Upper lobe of left lung (tissue), 6 donors: Measurements from ENCODE around the gene ENAM. TPM values are rescaled to one million over a fixed set of nuclear protein-coding genes. Genes with fewer than 3 reads are reported as not detected.
A peak's percentile ranks its signal among the peaks of the same experiment; 100 is the strongest.

Source experiments
- ATAC-seq, 2 donors: fragments of 200-7000 bp; cut with Tn5 transposase; one replicate each; pipeline ENCODE4 v1.9.1; 2022; ENCODE audit warnings: mild to moderate bottlenecking in 2 of 2, moderate library complexity in 2 of 2; ENCODE audit not compliant: low FRiP score in 2 of 2
- DNase-seq, 2 donors: peaks; one replicate each; pipeline ENCODE4 v3.0.0-alpha.2; 2019 to 2020
- H3K27ac ChIP-seq, 4 donors: fragments of 200-600 bp; sonication (generic); one replicate each; pipeline ENCODE4 v1.5.1; 2016 to 2019
- H3K27me3 ChIP-seq, 4 donors: fragments of 200-600 bp; sonication (generic); one replicate each; pipeline ENCODE4 v1.5.1; 2017 to 2019
- H3K36me3 ChIP-seq, 4 donors: fragments of 200-600 bp; sonication (generic); one replicate each; pipeline ENCODE4 v1.5.1; 2016 to 2019
- H3K4me1 ChIP-seq, 4 donors: fragments of 200-600 bp; sonication (generic); one replicate each; pipeline ENCODE4 v1.5.1; 2018 to 2019
- H3K4me3 ChIP-seq, 4 donors: fragments of 200-600 bp; sonication (generic); one replicate each; pipeline ENCODE4 v1.5.1; 2017 to 2019; ENCODE audit warnings: mild to moderate bottlenecking in 2 of 4, moderate library complexity in 1 of 4
- H3K9me3 ChIP-seq, 4 donors: fragments of 200-600 bp; sonication (generic); one replicate each; pipeline ENCODE4 v1.5.1; 2018 to 2019
- EP300 ChIP-seq, 4 donors: sonication (generic); formaldehyde crosslinking; IDR thresholded peaks; one replicate each; pipeline ENCODE4 v1.5.1; 2017; ENCODE audit warnings: antibody characterized with exemption in 4 of 4, control low read depth in 2 of 4
- POLR2A ChIP-seq, 4 donors: fragments of 450-650 bp; IDR thresholded peaks; one replicate each; pipeline ENCODE4 v1.5.1; 2016 to 2017; ENCODE audit warnings: antibody characterized with exemption in 4 of 4, mild to moderate bottlenecking in 2 of 4
- POLR2AphosphoS5 ChIP-seq, 2 donors: sonication (generic); formaldehyde crosslinking; IDR thresholded peaks; one replicate each; pipeline ENCODE4 v1.5.1; 2017; ENCODE audit warnings: antibody characterized with exemption in 2 of 2
- WGBS, 2 donors: methylation state at CpG; one replicate each; pipeline ENCODE4 v1.1.5; 2017 to 2018; 5-methylcytosine and 5-hydroxymethylcytosine counted together
- total RNA-seq, 6 donors: library from RNA; depleted of rRNA in 4 of 6; stranded (reverse); fragments of >200 nt in 4 of 6; gene quantifications; one replicate each; pipeline versions ENCODE4 v1.1.0 to v1.2.1, GENCODE V29; 2016 to 2021
- TF ChIP-seq, protein P1 (sequence below), 6 experiments: fragments of 450-650 bp in 4 of 6; fragments of 200-600 bp in 2 of 6; sonication (generic) in 2 of 6; IDR thresholded peaks; one replicate each; pipeline ENCODE4 v1.5.1; 2016 to 2019; ENCODE audit warnings: antibody characterized with exemption in 6 of 6
- donor health status: DM: no; HTN: no; CAD: no; lungs with moderate emphysema.
- donor health status: DM: no; HTN: yes; CAD: no; lungs with severe emphysema.

ENAM gene
- total RNA-seq, 6 donors from 2014 or later, result 0.17 to 0.26 TPM; not detected in 4

DNA sequence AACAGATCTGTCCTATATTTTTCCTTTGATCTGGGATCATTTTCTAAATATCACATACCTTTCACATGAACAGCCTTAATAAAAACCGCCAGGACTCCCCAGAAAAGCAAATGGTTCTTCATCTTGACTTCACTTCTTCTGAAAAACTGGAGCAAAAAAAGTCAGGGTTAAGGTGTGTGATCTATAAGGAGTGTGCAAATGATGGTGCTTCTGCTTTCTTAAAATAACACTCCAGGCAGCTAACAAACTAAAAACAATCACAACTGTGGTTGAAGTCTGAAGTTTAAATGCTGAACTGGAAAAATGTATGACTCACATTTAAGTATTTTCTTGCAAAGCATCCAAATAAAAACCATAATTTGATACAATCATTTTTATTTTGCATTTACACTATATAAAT lies 37.8 kb downstream of the ENAM start, which contains the start of gene JCHAIN:
TSS of gene JCHAIN (minus strand) at position 140 of the 400 bp plus-strand sequence. CDS start at position 122, 18 bp downstream.
- WGBS, 2 donors, result 43 to 79% methylated on average over 1 of the region's 1 CpG
- Histone ChIP-seq H3K4me1 (no peaks in the 10 kb centered on the region), H3K27ac (peak within 1 kb of the TSS in 1 of 4 donors; percentile 27), H3K36me3 (no peaks in the 10 kb centered on the region), H3K9me3 (no peaks in the 10 kb centered on the region), H3K4me3 (no peak within 1 kb of the TSS), H3K27me3 (no peaks in the 10 kb centered on the region)
- DNase-seq (no peak), ATAC-seq (no peak)
- TF ChIP-seq POLR2AphosphoS5 (IDR thresholded peaks at IDR 0.05), result no peak
- TF ChIP-seq, protein P1, sequence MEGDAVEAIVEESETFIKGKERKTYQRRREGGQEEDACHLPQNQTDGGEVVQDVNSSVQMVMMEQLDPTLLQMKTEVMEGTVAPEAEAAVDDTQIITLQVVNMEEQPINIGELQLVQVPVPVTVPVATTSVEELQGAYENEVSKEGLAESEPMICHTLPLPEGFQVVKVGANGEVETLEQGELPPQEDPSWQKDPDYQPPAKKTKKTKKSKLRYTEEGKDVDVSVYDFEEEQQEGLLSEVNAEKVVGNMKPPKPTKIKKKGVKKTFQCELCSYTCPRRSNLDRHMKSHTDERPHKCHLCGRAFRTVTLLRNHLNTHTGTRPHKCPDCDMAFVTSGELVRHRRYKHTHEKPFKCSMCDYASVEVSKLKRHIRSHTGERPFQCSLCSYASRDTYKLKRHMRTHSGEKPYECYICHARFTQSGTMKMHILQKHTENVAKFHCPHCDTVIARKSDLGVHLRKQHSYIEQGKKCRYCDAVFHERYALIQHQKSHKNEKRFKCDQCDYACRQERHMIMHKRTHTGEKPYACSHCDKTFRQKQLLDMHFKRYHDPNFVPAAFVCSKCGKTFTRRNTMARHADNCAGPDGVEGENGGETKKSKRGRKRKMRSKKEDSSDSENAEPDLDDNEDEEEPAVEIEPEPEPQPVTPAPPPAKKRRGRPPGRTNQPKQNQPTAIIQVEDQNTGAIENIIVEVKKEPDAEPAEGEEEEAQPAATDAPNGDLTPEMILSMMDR (IDR thresholded peaks at IDR 0.05), result no peak
- TF ChIP-seq EP300 (IDR thresholded peaks at IDR 0.05), result no peak
- no peak for TF ChIP-seq POLR2A (IDR thresholded peaks at IDR 0.05)

- no peaks in the 10 kb centered on the region for H3K4me1 ChIP-seq
- TF ChIP-seq, protein P1 (IDR thresholded peaks at IDR 0.05), result no peak
- TF ChIP-seq EP300 (IDR thresholded peaks at IDR 0.05) (no peak), POLR2A (IDR thresholded peaks at IDR 0.05) (no peak), POLR2AphosphoS5 (IDR thresholded peaks at IDR 0.05) (no peak)
- no peak overlapping the region for H3K4me3 ChIP-seq
- DNase-seq (no peak), ATAC-seq (peak in 1 of 2 donors; percentile 59)
- H3K36me3 ChIP-seq, result no peaks in the 10 kb centered on the region
- 41% methylated on average over 3 of the region's 3 CpGs for WGBS, 2 donors
- no peaks in the 10 kb centered on the region for H3K27me3 ChIP-seq
- H3K9me3 ChIP-seq, result no peaks in the 10 kb centered on the region
- H3K27ac ChIP-seq, result peak overlapping the region in 1 of 4 donors; percentile 61
Measured at GRCh38 chr4:70667740-70668535, 39.4 kb downstream of the ENAM start.

- no peaks in the 10 kb centered on the region for H3K27me3 ChIP-seq
- no peaks in the 10 kb centered on the region for H3K36me3 ChIP-seq
- DNase-seq (no peak), ATAC-seq (no peak)
- 77 to 84% methylated on average over 5 of the region's 5 CpGs for WGBS, 2 donors
- no peaks in the 10 kb centered on the region for H3K9me3 ChIP-seq
- no peak for TF ChIP-seq POLR2A (IDR thresholded peaks at IDR 0.05)
- TF ChIP-seq, protein P1 (IDR thresholded peaks at IDR 0.05), result no peak
- no peak for TF ChIP-seq POLR2AphosphoS5 (IDR thresholded peaks at IDR 0.05)
- no peak for TF ChIP-seq EP300 (IDR thresholded peaks at IDR 0.05)
- H3K4me3 ChIP-seq, result no peak overlapping the region
- no peak overlapping the region for H3K27ac ChIP-seq
- no peaks in the 10 kb centered on the region for H3K4me1 ChIP-seq
Measured at GRCh38 chr4:70670332-70671014, 41.9 kb downstream of the ENAM start.

DNA sequence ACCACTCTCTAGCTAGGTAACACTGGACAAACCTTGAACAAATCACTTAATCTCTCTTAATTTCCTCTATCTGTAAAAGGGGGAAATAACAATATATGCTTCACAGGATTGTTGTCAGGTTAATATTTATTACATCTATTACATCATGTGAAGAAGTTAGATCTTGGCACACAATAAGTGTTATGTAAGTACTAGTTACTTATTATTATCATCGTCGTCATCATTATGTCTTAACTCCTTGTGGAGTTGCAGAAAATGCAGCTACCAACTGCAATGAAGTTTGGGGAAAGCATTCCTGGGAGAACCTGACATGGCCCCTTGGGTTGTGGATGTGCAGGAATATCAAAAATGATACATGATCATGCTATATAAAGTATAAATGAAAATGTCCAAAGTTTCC lies 42.5 kb downstream of the ENAM start:
- WGBS, 2 donors, result 32 to 33% methylated on average over 2 of the region's 2 CpGs
- no peaks in the 10 kb centered on the region for H3K27me3 ChIP-seq
- H3K4me3 ChIP-seq, result no peak overlapping the region
- ATAC-seq (no peak), DNase-seq (no peak)
- H3K4me1 ChIP-seq, result no peaks in the 10 kb centered on the region
- TF ChIP-seq EP300 (IDR thresholded peaks at IDR 0.05), result no peak
- TF ChIP-seq, protein P1 (IDR thresholded peaks at IDR 0.05), result no peak
- TF ChIP-seq POLR2AphosphoS5 (IDR thresholded peaks at IDR 0.05), result no peak
- TF ChIP-seq POLR2A (IDR thresholded peaks at IDR 0.05), result no peak
- H3K27ac ChIP-seq, result no peak overlapping the region
- H3K9me3 ChIP-seq, result no peaks in the 10 kb centered on the region
- no peaks in the 10 kb centered on the region for H3K36me3 ChIP-seq
